CD4-positive, alpha-beta T cell treated with Interleukin-17A for 1 hour (primary cell): ENCODE results near the gene ALOX5AP.
A peak's percentile ranks its signal among the peaks of the same experiment; 100 is the strongest.

ENCODE experiments used
- DNase-seq: peaks from one replicate; pipeline ENCODE4 v3.0.0-alpha.2; 2020

The ALOX5AP gene

DNA sequence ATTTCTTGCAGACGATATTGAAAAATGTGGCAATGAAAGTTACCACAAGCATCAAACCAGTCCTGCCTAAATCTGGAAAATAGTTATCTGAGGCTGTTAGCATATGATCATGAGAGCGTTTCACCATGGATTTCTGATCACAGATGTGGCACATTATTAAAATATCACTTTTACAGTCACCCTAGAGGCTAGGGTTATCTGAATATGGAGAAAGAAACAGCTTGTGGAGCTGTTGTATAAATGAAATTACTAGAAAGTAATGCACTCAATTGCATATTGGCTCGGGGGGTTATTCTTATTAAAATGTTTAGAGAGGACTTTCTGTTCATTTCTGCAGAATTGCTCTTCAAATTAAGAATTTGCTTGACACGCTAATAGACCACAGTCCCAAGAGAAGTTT is 35.6 kb downstream of the ALOX5AP start:
- no peak for DNase-seq

DNA sequence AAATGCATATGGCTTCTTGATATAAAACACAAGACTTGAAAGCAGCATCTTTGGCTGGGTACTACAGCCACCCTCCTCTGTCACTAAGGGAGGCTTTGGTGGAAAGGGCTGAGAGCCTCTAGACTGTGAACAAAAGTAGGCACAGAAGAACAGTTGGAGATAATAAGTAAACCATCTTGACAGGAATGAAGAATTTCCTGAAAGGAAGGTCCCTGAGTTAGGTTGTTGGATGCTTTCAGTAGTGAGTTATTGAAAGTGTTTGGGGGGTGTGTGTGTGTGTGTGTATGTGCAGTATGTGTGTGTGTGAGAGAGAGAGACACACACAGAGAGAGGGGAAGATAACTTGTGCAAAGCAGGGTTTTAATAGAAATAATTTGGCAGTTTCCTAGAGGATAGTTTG is 38.2 kb downstream of the ALOX5AP start:
- DNase-seq: no peak

DNA sequence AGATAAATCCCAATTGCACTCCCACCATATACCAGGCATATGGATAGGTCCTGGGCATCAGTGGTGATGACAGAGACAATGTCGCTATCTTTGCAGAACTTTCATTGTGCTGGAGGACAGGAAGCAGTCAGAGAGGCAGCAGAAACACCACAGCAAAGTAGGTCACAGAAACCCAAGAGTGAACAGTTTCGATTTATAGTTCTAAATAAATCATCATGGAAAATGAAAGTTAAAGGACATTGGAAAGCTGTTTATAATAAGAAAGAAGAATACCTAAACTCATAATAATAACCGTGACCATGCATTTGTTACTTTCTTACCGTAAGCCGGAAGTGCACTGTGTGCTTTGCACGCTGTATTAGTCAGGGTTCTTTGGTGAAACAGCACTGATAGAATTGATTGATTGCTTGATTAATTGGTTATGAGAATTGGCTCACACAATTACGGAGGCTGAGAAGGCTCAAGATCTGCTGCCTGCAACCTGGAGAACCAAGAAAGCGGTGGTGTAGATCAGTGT is 38.9 kb downstream of the ALOX5AP start:
- DNase-seq: peak; percentile 59

DNA sequence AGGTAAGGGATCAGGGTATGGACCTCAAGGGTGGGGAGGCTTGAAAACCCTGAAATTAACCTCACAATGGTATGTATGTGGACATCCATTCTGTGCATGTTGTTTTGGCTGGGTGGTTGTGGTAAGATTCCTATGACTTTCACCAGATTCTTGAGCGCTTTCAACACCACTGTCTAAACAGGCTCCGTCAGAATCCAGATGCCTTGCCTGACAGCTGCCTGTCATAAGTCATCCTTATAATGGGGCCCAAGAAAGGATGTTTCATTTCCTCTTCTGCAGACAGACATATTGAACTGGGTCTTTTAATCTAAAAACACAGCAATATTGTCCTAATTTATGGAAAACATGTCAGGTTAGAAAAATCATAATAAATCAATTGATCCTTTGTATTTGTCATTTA is 41.3 kb downstream of the ALOX5AP start:
- DNase-seq: no peak

DNA sequence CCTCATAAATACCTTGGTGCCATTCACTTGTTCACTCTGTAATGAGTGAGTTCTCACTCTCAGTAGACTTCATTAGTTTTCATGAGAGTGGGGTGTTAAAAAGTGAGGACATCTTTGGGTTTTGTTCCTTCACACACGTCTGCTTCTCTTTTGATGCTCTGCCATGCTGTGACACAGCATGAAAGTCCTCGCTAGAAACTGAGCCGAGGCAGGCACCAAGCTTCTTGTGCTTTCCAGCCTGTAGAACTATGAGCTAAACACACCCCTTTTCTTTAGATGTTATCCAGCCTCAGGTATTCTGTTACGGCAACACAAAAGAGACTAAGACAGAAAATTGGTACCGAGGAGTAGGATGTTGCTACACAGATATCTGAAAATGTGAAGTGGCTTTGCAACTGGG is 43.7 kb downstream of the ALOX5AP start:
- DNase-seq: no peak

DNA sequence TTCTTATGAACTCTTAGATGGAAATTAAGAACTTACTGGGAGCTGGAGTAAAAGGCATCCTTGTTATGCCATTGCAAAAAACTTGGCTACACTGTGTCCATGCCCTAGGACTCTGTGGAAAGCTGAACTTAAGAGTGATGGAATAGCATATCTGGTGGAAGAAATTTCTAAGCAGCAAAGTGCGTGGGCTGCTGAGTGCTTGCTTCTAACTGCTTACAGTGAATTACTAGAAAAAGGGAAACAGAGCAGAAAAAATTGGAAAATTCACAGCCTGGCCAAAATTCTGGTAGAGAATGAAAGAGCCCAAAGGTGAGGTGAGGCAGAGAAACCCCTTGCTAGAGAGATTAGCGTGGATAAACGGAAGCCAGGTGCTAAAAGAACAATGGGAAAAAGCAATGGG is 44.3 kb downstream of the ALOX5AP start:
- DNase-seq: no peak

DNA sequence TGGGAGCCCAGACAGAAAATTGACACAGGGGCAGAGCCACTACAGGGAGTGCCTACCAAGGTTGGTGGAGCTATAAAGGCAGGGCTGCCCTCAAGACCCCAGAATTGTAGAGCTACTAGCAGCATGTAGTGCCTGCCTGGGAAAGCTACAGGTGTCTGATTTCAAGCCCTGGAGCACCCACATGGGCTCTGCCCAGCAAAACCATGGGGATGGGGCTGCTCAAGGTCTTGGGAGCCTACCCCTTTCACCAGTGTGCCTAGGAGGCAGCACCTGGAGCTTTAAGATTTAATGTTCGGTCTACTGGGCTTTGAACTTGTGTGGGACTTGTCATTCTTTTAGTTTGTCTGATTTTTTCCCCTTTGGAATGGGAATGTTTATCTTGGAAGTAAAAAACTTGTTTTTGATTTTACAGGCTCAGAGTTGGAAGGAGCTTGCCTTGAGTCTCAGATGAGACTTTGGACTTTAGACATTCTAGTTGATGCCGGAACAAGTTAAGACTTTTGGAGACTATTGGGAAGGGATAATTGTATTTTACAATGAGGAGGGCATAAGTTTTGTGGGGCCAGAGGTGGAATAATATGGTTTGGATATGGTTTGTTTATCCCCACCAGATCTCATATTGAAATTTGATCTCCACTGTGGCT is 45.1 kb downstream of the ALOX5AP start:
- no peak for DNase-seq

DNA sequence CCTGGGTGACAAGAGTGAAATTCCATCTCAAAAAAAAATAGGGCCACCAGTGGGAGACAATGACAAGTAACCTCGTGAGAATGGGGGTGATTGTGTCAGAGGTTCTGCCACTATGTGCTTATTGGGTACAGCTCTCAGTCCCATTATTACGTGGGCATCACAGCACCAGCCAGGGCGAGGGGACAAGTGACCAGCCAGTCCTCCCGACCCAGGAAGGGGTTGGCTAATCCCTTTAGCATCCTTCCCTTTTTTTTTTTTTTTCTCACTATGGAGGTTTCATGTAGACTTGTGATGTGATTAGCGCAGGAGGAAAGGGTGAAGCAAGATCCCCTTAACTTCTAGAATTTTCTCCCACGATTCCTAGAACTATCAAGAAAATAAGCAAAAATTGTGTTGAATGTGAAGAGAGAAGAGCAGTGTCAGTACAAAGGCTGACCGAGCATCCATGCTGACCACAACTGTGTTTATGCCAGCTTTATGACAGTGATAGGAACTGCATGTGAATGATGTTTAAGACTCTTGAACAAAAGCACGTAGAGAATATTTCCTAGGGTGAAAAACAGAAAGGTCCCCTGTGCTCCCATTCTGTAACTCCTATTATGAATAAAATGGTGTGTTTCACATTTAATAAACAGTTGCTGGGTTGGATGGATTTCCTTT is 50.0 kb downstream of the ALOX5AP start:
- no peak for DNase-seq

DNA sequence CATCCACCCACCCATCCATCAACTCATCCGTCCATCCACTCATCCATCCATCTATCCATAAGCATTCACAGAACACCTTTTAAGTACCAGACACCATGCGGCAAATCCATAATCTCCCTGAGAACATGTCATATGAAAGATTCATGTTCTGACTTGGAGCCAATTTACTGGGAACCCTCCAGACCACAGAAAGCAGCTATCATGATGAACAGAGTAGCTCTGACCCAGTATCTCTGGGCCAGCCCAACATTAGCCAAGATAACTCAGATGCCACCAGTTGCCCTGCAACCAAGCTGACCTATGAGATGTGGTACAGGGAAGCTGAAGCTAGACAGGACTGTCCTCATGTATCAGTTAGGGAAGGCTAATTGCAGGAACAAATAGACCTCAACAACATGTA is 51.3 kb downstream of the ALOX5AP start:
- DNase-seq: no peak

DNA sequence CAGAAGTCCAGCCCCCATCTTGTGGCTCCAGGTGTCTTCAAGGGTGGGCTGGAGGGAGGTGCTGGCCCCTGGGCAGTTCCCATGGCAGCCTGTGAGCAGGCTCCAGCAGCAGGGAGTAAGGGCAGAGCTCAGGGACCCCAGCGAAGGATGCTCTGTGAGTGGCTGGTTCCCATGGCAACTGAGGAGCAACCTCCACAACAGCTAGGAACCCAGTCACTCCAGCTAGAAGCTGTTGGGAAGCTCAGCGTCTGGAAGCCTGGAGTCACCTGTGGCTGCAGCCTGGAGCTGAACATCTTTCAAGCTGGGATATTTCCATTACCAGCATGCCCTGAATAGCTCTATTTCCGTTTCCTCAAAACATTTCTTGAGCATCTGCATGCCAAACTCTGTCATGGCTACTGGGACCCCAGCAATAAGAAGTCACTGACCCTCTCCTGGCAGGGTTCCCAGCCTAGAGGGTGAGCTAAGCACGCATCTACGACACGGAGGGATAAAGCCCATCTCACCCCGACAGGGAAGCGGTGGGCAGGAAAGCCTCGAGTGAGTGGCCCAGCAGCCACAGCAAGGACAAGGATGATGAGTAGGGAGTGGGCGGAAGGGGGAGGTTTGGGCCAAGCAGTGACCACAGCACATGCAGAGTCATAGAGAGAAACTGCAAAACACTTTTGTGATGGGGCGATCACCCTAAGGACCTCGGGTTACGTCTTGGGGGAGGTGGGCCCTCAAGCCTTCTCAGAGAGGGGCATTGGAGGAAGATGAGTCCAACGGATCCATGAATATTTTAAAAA is 52.6 kb downstream of the ALOX5AP start:
- no peak for DNase-seq

DNA sequence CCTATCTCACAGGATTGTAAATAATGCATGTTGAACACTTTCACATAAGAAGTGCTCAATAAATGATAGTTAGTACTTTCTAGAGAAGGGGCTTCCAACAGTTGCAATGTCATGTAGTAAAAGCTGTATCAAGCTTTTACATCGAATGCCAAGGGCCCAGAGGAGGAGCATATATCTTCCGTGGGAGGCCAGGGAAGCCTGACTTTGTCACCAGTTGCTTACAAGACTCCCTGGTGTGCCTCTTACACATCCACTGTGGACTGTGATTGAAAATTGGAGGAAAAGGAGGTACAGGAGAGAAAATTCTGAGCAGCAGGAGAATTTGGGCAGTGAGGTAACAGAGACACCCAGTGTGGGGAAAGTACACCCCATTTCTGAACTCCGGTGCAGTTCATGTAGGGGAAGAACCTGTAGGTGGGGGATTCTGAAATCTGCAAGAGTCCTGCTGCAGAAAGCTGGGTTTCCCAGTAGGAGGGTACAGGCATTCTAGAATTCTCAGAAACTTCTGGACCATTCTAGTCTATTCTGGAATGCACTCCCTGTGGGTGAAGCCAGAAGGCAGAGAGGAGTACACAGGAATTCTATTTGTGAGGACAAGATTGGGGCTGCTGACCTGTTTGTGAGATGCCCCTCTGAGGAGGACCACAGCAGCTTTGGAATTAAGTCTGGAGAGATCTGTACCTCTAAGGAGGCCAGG is 54.0 kb downstream of the ALOX5AP start:
- no peak for DNase-seq

DNA sequence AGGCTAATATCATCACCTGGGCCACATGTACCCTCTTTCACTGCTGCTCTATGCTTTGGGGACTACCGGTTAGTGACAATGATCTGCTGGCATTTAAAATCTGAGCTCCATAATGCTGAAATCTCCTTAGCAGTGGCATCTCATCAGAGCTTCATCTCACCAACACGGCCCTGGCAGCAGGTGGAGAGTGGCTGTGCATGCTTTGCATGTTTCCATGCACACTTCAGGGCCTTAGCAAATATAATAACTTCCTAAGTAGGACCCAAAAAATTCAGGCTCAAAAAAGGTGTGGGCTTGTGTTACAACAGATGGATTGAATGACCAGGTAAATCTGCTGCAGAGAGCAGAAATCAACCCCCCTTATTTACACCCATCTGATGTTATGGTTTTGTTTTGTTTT is 55.2 kb downstream of the ALOX5AP start:
- DNase-seq: no peak

DNA sequence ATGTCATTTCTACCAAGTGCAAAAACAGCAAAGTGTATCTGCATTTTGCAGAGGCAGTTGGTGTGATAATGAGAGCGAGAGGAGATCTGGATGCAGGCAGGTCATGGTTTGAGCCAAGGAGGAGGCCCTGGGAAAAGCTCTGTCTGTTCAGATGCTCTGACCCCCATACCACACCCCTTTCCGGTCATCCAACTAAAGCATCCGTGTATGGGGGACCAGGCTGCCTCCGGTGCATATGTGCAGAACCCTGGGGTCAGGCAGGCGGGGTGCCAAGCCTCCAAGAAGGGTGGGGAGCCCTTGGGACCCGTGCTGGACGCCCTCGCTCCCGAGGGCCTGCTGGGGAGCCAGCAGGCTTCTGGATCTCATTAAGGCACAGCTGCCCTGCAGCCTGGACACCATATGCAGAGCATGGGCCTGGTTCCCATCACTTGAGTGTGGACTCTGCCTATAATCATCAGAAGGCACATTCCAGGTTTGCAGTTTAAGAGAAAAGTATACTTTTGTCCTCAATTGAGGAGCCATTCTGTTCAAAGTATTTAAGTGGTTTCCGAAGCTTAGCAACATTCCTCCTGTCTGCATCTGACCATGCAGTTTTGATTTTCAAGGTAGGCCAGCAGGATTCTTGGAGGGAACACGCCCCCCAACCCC is 56.1 kb downstream of the ALOX5AP start:
- DNase-seq: no peak

DNA sequence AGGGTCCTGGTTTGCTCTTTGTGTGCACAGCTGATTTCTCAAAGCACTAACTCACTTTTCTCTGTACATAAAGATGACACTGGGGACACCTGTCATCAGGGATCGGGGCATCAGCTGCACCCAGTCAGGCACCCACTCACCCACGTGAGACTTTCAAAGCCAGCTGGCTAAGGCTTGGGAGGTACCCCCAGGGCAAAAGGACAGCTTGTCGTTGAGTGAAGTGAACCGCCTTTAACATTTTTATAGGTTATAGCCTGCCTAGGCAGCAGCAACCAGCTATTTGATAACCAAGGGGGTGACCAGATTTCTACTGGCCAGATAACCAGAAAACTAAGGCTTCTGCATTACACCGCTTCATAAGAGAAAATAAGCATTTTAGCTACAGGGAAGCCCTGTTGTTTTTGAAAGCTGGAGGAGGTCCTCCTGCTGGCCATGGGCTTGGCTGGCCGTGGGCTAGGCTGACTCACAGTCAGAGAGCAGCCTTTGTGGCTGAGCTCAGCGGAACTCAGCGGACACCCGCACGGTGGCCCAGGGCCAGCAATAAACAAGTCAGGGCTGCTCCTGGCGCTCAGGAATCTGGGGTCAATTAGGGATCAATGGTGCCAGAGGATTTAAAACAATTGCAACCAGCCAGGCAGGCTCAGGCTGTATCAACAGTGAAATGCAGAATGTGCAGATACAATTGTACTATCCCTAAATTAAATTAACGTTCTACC is 57.1 kb downstream of the ALOX5AP start:
- no peak for DNase-seq

DNA sequence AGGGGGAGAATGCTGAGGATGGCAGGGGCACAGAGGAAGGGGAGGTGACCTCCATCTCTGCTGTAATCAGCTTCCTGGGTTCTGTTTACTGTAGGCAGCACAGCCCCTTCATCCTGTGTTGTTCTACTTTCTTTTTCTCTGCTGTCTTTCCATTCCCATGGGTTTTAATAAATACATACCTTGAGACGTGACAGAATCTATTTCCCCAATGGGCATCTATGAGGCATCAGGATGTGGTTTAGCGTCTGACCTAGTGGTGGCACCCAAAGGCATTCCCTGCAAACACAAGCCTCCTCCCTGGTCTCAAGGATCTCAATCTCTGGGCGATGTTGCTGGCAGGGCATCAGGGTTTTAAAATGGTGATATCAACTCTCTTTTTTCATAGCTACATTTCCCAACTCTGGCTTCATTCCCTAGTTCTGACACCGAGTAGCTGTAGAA is 60.8 kb downstream of the ALOX5AP start:
- peak; percentile 26 for DNase-seq

DNA sequence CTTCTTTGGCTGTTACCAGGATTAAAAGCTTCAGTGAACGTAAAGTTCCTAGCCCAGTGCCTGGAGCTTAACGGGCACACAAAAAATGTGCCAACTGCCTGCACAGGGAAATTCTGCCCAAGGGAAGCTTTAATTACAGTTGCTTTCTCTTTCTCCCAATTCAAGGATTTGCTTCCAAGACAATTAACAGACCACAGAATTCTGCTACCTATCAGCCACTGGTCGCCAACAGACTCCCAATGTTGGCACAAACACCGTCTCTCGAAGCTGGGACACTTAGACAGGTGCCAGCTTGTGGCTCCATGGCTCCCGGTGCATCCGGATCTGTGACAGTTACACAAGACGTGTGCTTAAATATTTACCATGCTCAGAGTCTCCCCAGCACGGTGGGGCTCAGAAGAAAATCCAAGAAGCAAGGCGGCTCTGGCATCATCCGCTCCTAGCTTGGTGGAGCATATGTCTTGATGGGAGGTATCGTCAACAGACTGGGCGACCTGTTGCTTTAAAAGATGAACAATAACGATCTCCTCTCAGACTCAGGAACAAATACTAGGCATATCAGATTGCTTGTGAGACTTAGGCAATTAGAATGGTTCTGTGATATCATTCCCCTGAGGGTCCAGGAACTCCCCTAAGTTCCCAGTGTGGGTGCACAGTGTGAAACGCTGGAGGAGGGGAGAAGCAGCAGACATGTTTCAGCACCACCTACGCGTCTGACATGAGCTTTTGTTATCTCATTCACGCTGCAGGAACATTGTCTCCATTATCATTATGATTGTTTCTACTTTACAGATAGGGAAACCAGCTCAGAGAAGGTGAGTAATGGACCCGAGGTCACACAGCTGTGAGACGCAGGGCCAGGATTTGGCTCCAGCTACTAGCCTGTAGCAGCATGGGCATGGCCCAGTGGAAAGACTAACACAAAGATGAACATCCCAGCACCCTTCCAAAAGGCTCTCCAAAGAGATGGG is 61.6 kb downstream of the ALOX5AP start:
- DNase-seq: no peak

DNA sequence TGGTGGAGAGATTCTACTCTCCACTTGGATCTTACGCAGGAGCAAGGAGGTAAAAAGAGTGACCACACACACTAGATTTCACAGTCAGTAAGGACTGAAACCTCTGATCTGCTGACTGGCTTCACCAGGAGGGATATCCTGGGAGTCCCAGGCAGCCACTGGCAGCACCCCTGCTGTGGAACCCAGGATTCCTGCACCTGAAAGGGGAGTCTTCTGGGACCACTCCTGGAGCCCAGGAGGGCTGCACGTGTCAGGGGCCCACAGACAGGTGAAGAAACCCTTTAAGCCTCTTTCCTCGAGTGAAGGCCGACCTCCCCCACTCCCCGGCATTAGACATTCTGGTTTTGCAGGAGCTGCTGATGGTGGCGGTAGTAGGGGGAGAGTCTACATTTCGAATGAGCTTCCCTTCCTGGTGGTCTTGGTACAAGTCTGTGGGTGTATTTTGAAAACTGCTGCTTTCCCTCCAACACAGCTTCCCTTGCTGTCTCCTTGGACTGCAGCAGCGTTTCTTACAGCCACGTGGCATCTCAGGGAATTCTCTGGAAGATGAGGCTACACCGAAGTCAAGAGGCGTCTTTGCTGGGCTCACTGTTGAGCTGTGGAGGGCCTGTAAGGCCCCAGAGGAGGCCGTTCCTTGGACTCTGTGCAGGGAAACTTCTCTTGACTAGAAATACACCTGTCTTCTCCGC is 62.6 kb downstream of the ALOX5AP start:
- DNase-seq: no peak

DNA sequence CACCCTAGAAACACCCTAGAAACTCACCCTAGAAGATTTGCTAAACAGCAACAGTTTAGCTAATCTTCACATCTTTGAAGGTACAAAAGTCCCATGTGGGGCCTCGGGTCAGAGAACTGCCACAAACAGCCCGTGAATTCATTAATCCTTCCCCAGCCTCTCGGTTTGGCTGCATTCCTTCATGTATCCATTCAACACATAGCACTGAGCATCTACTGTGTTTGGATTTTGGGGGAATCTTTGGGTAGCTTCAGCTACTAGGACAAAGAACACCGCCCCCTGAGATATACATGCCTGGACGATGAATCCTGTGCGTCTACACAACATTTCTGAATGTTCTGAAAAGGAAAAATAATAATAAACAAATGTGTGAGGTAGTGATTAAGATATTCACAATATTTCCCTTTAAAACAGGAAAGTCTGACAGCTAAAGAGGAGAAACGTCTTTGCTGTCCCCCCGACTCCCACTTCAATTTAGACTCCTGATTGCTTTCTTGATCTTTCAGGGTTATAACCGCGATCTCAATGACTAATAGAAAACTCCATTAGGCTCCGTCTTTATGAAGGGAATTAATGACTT is 63.5 kb downstream of the ALOX5AP start:
- DNase-seq: no peak

DNA sequence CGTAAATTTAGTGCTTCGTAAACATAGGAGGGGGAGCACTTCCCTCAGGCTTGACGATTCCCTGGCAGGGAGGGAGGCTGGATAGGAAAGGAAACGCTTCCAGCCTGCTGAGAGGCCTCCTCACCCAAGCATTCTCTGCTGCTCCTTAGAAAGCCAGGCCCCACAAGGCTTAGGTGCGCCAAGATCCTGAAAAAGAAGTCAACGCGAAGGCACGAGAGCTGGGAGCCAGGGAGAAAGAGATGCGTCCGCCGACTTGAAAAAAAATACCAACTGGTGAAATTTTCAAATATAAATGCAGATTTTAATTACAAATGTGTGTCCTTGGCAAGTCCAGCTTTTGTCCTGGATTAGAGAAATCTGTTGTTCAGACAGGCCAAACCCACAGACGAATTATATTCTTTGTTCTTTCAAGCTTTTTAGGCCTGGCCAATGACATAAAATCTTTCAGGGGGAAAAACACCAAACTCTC is 64.0 kb downstream of the ALOX5AP start:
- DNase-seq: no peak

DNA sequence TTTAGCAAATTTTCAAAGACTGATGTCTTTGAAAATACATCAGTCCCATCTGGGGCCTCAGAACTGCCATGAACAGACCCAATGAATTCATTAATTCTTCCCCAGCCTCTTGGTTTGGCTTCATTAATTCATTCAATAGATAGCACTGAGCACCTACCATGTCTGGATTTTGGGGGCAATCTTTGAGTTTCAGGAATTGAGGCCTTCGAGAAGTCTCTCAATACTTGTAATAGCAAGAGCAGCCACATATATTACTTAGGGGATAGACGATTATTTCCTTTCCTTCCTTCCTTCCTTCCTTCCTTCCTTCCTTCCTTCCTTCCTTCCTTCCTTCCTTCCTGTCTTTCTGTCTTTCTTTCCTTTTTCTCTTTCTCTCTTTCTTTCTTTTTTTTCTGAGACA is 64.8 kb downstream of the ALOX5AP start:
- no peak for DNase-seq
